Smooth muscle cell (in vitro differentiated cells): ENCODE data around the gene BCL2L13. TPM values are rescaled to one million over a fixed set of nuclear protein-coding genes. Genes with fewer than 3 reads are reported as not detected.

ENCODE experiments used
- DNase-seq: peaks from one replicate; lab custom pipeline; 2025; ENCODE audit not compliant: unreplicated experiment; lab: John Stamatoyannopoulos, UW
- H2AFZ ChIP-seq: fragments of 200-600 bp; sonication (generic); 2 replicates; pipeline ENCODE4 v1.6.0; 2016; ENCODE audit warnings: antibody characterized with exemption, low read depth, mild to moderate bottlenecking
- H3F3A ChIP-seq: fragments of 200-600 bp; sonication (generic); 2 replicates; pipeline ENCODE4 v1.6.0; 2017; ENCODE audit warnings: antibody characterized with exemption, low read depth
- H3K27ac ChIP-seq: fragments of 200-600 bp; sonication (generic); 2 replicates; pipeline ENCODE4 v1.5.1; 2016; ENCODE audit warnings: low read depth, mild to moderate bottlenecking
- H3K27me3 ChIP-seq: fragments of 200-600 bp; sonication (generic); 2 replicates; pipeline ENCODE4 v1.6.1; 2016; ENCODE audit warnings: low read depth, mild to moderate bottlenecking
- H3K36me3 ChIP-seq: fragments of 200-600 bp; sonication (generic); 2 replicates; pipeline ENCODE4 v1.5.1; 2016; ENCODE audit warnings: low read depth
- H3K4me1 ChIP-seq: fragments of 200-600 bp; sonication (generic); 2 replicates; pipeline ENCODE4 v1.5.1; 2016; ENCODE audit warnings: low read depth
- H3K4me2 ChIP-seq: fragments of 200-600 bp; sonication (generic); 2 replicates; pipeline ENCODE4 v1.6.0; 2016; ENCODE audit warnings: mild to moderate bottlenecking
- H3K4me3 ChIP-seq: fragments of 200-600 bp; sonication (generic); 2 replicates; pipeline ENCODE4 v1.5.1; 2016; ENCODE audit warnings: mild to moderate bottlenecking
- H3K79me2 ChIP-seq: fragments of 200-600 bp; sonication (generic); 2 replicates; pipeline ENCODE4 v1.6.0; 2016; ENCODE audit warnings: low read depth, mild to moderate bottlenecking
- H3K9ac ChIP-seq: fragments of 200-600 bp; sonication (generic); 2 replicates; pipeline ENCODE4 v1.6.0; 2016; ENCODE audit warnings: low read depth
- H3K9me3 ChIP-seq: fragments of 200-600 bp; sonication (generic); replicated peaks from 2 replicates; pipeline ENCODE4 v1.5.1; 2016; ENCODE audit warnings: low read depth
- H4K20me1 ChIP-seq: fragments of 200-600 bp; sonication (generic); 2 replicates; pipeline ENCODE4 v1.6.0; 2016; ENCODE audit warnings: low read depth
- WGBS: methylation state at CpG from one replicate; pipeline ENCODE4 v1.1.7; 2016; ENCODE audit warnings: low lambda C conversion rate; 5-methylcytosine and 5-hydroxymethylcytosine counted together
- polyA plus RNA-seq: library from polyadenylated mRNA; unstranded; fragments of >200 nt; fragmentation: Nextera tagmentation; extraction: Ambion mirVana; gene quantifications from 2 replicates; pipeline ENCODE4 v1.2.1, GENCODE V29; 2016
- total RNA-seq: library from RNA; depleted of rRNA; stranded (reverse); fragments of >200 nt; gene quantifications from 2 replicates; pipeline ENCODE4 v1.2.3, GENCODE V29; 2014
- TF ChIP-seq, protein P1 (sequence below): fragments of 200-600 bp; sonication (generic); IDR thresholded peaks from 2 replicates; pipeline ENCODE4 v1.5.1; 2017; ENCODE audit warnings: borderline replicate concordance, mild to moderate bottlenecking, antibody characterized with exemption; ENCODE audit not compliant: insufficient read depth, poor library complexity, severe bottlenecking

Gene BCL2L13
- total and polyA plus RNA-seq, 2 experiments from 2014 or later, result 16.7 to 27.0 TPM

DNA sequence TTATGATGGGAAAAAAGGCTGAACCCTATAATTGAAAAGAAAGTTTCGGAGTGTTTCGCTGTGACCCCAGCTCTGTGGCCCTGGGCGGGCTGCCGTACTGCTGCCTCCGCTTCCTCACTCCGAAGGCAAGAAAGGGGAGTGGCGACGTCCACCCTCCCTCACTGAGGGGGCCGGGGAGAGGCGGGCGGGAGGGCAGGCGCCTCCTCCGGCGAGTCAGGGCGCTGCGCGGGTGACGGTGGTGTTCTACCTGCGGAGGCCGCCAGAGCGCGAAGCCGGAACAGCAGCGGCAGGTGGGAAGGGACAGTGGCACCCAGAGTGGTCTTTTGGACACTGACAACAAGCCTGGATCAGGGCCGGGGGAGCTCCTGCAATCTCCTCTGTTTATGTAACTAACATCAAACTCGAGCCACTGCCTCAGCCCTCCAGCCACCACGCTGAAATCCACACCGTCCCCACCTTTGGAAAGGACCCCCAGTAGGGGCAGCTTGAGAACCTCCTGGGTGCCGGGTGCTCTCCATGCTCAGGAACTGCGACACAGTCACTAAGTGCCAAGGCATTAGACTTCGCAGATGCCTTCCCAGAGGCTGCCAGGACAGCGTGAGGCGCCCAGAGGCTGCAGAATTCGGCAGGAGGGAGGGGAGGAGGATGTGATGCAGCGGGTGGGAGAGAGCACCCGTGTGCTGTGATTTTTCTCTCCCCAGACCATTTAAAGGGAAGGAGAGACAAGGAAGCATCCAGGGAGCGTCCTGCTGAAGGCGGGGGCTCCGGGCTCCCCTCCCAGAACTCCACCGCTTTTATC lies 110.2 kb downstream of the BCL2L13 start:
- 50% methylated on average over 39 of the region's 40 CpGs for WGBS
- TF ChIP-seq, protein P1, sequence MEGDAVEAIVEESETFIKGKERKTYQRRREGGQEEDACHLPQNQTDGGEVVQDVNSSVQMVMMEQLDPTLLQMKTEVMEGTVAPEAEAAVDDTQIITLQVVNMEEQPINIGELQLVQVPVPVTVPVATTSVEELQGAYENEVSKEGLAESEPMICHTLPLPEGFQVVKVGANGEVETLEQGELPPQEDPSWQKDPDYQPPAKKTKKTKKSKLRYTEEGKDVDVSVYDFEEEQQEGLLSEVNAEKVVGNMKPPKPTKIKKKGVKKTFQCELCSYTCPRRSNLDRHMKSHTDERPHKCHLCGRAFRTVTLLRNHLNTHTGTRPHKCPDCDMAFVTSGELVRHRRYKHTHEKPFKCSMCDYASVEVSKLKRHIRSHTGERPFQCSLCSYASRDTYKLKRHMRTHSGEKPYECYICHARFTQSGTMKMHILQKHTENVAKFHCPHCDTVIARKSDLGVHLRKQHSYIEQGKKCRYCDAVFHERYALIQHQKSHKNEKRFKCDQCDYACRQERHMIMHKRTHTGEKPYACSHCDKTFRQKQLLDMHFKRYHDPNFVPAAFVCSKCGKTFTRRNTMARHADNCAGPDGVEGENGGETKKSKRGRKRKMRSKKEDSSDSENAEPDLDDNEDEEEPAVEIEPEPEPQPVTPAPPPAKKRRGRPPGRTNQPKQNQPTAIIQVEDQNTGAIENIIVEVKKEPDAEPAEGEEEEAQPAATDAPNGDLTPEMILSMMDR, result peak; percentile 22
- H3F3A ChIP-seq, result no peaks in the 10 kb centered on the region
- no peak overlapping the region for H3K9ac ChIP-seq
- H3K27me3 ChIP-seq, result no peaks in the 10 kb centered on the region
- H3K36me3 ChIP-seq, result no peaks in the 10 kb centered on the region
- no peak overlapping the region for H3K4me3 ChIP-seq
- H3K4me1 ChIP-seq, result no peaks in the 10 kb centered on the region
- no peaks in the 10 kb centered on the region for H3K9me3 ChIP-seq
- no peak overlapping the region for H2AFZ ChIP-seq
- peak overlapping the region; percentile 28 for H3K4me2 ChIP-seq
- no peaks in the 10 kb centered on the region for H4K20me1 ChIP-seq
- H3K27ac ChIP-seq, result no peak overlapping the region
- no peaks in the 10 kb centered on the region for H3K79me2 ChIP-seq
- no peak for DNase-seq

DNA sequence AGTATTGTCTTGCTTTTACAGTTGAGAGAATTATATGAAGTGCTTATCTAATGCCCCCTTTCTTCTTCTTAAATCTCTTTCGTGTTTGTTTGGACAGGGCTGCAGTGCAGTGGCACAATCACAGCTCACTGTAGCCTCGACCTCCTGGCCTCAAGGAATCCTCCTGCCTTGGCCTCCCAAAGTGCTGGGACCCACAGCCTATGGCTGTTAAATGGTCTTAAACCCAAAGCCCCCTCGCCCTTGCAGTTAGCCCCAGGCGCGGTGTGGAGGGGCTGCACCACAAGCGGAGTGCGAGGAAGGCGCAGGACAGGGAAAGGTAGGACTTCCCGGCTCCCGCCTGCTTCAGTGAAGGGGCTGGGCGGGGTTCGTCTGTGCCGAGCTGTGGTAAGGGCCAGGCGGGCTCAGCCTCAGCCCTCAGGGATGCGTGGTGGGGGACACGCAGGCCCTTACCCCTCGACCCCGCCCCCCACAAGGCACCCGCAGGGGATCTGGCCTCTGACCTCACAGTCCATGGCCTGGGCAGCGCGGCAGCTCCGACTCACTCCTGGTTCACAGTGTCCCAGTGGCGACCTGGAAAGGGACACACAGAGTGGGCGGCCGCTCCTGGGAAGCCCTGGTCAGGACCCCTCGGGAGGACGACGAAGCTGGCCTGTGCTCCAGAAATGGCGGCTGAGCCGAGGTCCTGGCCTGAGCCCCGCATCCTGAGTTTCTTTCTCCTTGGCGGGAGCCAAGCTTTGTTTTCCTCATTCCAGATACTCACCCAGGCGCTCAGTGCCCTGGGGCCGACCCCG lies 111.2 kb downstream of the BCL2L13 start:
- Histone ChIP-seq H3K4me1 (no peaks in the 10 kb centered on the region), H3K4me3 (no peak overlapping the region), H3K79me2 (no peaks in the 10 kb centered on the region), H3K36me3 (no peaks in the 10 kb centered on the region), H3K27ac (no peak overlapping the region), H3K9me3 (no peaks in the 10 kb centered on the region), H2AFZ (no peak overlapping the region), H3K4me2 (no peak overlapping the region), H4K20me1 (no peaks in the 10 kb centered on the region), H3K27me3 (no peaks in the 10 kb centered on the region), H3F3A (no peaks in the 10 kb centered on the region), H3K9ac (no peak overlapping the region)
- TF ChIP-seq, protein P1, result no peak
- DNase-seq, result no peak
- WGBS, result 92% methylated on average over 35 of the region's 35 CpGs

DNA sequence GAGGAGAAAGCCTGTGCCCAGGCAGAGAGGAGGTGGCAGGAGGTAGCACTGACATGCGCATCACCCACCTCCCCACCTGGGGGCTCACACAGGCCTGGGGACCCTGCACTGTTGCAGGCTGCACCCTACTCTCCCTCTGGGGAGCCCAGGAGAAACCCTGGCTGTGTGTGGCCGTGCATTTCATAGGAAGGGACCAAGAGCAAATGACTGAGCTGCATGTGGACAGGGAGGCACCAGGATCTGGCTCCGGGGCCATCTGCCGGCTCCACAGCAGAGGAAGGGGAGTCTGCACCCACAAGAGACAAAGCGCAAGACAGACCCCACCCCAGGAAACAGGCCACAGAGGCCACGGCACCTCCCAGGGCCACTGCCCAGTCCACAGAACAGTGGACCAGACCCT lies 113.0 kb downstream of the BCL2L13 start:
- no peaks in the 10 kb centered on the region for H4K20me1 ChIP-seq
- no peaks in the 10 kb centered on the region for H3K79me2 ChIP-seq
- H2AFZ ChIP-seq, result no peak overlapping the region
- no peak overlapping the region for H3K4me2 ChIP-seq
- no peaks in the 10 kb centered on the region for H3K27me3 ChIP-seq
- no peaks in the 10 kb centered on the region for H3K4me1 ChIP-seq
- H3F3A ChIP-seq, result no peaks in the 10 kb centered on the region
- no peaks in the 10 kb centered on the region for H3K36me3 ChIP-seq
- H3K9ac ChIP-seq, result no peak overlapping the region
- TF ChIP-seq, protein P1, result no peak
- WGBS, result 91% methylated on average over 6 of the region's 6 CpGs
- H3K27ac ChIP-seq, result no peak overlapping the region
- no peaks in the 10 kb centered on the region for H3K9me3 ChIP-seq
- H3K4me3 ChIP-seq, result no peak overlapping the region
- DNase-seq, result no peak
